Right kidney (tissue), 9 donors: ENCODE data around the gene MEGF11.

Experiments used
- DNase-seq: peaks from one replicate; pipeline ENCODE4 v3.0.0-alpha.2; 2016
- long read RNA-seq, 8 donors: transcript quantifications; one replicate each; lab custom pipeline, GENCODE V29; 2026

The MEGF11 gene
- long read RNA-seq, donor 1: 0 reads
- long read RNA-seq, donor 2: 0 reads
- long read RNA-seq, donor 3: 0 reads
- long read RNA-seq, donor 4: 0 reads
- long read RNA-seq, donor 5: 0 reads
- long read RNA-seq, donor 6: 0 reads
- long read RNA-seq, donor 7: 0 reads
- long read RNA-seq, donor 8: 0 reads

DNA sequence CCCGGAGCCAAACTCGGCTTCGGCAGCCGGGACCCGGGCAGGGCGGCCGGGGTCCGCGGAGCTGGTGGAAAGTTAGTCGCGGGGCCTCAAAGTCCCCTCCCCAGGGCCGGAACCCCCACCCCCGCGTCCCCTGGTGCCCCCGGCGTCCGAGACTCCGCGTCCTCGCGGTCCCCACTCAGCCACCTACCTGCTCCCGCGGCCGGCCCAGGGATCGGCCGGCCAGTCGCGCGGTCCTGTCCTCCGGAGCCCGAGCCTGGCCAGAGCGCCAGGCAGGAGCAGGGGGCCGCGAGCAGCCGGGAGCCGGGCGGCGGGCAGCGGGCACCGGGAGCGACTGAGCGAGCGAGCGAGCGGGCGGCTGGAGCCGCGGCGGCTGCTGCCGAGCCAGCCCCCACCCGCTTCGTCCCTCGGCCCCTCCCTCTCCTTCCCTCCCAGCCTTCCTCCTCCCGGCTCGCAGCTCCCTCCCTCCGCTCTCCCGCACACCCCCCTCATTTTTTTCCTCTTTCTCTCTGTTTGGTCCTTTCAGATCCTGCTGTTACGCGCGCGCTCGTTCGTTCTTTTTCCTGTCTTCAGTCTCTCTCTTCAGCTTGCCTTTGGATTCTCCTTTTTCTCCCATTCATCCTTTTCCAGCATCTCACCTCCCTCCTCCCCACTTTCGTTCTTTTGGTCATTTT is at the start of gene MEGF11:
Gene MEGF11, minus strand, starts transcription at position 333 of the 671 bp plus-strand sequence. CDS start 125,347 bp downstream, outside the sequence.
- DNase-seq: peak; percentile 54

DNA sequence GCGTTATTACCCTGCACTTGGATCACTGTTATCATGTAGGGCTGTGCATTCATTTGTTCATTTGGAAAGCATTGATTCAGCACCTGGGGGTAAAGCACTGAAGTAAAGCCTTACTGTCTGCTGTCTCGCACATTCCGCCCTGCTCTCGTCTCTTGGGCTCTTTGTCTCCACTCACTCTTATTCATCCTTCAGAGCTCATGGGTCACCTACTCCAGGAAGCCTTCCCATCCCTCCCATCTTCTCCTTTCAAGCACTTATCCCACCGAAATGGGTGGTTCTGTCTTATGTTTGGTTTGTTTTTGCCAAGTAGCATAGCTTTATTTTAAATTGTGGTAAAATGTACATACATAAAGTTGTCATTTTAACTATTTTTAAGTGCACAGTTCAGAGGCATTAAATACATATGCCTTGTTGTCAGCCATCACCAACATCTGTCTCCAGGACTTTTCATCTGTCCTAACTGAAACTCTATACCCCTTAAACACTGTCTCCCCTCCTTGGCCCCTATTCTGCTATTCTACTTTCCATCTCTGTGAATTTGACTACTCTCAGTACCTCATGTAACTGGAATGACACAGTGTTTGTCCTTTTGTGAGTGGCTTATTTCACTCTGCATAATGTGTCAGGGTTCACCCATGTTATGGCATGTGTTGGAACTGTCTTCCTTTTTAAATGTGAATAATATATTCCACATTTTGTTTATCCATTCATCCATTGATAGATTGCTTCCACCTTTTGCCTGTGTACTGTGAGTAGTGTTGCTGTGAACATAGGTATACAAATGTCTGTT is 49.1 kb upstream of the MEGF11 start:
- DNase-seq: no peak

DNA sequence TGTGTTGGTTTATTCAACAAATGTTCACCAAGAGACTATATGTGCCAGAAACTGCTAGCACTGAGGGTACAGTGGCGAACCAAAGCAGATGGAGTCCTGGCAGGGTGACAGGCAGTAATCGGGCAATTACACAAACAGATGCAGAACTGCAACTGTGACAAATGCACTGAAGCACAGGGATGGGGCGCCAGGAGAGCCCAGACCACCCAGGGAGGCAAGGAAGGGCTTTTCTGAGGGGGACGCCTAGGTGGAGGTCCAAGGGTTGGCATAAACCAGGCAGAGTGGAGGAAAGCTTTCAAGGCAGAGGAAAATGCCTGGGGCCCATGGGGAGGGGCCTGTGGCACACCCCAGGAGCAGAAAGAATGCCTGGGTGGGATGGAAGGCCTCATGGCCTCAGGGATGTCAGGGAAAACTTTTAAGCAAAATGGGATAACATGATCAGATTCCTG is 45.3 kb upstream of the MEGF11 start:
- DNase-seq: no peak

DNA sequence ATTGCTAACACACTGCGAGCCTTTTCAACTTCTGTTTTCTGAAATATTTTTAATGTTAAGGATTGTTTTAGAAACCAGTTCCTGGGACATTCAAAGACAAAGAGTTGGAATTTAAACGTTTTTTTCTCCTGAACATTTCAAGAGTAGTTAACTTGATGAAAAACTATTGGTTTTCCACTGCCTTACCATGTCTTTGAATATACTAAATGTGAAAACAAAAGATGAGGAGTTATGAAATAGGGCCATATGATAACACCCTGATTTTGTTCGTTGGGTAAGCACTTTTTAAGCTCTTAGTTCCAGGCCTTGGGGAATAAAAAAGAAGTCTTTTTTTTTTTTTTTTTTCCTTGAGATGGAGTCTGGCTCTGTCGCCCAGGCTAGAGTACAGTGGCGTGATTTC is 42.6 kb upstream of the MEGF11 start:
- DNase-seq: no peak

DNA sequence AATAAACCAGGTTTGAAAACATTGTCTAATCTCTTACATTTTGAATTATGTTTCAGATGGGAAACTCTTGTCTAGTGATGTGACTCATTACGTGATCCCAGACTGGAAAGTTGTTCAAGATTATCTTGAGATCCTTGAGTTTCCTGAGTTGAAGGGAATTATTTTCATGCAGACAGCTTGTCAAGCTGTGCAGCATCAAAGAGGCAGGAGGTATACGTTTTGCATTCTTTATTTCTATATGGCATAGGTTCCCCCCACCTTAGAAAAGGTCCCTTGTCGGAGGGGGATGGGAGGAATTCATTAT is 41.3 kb upstream of the MEGF11 start:
- DNase-seq: no peak

DNA sequence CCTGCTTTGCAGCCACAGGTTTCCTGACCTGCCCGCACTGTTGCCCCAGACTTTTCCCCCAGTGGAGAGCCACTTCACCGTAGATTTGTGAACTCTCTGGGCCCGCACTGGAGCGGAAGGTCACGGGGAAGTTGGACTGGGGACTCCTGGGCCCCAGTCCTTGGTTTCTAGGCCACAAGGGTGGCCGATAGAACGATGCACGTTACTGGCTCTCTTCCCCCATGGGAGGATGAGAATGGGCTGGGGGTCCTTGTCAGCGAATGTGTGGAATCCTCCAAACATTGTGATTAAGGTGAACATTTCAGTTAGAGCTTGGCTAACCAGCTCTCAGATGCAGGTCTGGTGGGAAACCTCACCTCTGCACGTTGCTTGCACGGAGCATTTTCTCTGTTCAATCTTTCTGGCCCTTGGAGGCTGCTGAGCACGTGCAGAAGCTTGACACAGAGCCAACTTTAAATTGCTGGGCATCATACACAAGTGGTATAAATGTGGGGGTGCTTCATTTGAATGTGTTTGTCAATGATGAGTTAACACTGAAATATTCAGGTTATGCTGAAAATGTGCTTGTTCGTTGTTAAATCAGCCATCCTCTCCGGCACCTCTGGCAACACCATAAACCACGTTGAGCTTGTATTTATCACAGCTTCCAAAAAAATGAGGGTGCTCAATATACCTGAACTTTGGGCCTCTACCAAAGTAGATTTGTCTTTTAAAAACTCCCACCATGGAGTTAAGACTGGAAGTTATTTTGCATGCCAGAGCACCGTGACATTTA is 40.8 kb upstream of the MEGF11 start:
- no peak for DNase-seq

DNA sequence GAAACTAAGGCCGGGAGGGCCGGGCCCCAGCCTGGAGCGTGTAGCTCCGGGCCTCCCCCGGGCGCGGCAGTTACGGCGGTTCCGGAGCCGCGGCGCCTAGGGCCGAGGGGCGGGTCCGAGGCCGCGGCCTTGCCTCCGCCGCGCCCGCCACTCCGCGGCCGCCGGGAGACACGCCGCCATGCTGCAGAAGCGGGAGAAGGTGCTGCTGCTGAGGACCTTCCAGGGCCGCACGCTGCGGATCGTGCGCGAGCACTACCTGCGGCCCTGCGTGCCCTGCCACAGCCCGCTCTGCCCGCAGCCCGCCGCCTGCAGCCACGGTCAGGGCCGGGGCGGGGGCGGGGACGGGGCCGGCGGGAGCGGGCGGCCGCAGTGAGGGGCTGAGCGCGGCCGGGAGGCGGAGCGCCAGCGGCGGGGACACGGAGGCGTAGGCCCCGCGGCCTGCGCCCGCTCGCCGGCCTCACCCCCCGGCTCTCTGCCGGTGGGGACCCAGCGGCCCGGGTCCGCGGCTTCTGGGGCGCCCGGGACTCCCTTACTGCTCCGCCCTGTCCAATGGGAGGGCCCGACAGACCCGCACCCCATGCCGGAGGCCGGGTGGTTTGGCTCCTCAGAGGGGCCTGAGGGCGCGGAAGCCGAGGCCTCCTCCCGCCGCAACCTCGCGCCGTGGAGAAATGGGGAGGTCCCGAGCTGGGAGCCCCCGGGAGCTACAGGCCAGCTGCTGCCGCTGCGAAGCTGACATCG is 40.0 kb upstream of the MEGF11 start, which contains the start of gene DIS3L:
Gene DIS3L, plus strand, starts transcription at position 150 of the 738 bp plus-strand sequence. Its CDS starts 29 bp downstream, at position 179.
- DNase-seq: peak; percentile 91

DNA sequence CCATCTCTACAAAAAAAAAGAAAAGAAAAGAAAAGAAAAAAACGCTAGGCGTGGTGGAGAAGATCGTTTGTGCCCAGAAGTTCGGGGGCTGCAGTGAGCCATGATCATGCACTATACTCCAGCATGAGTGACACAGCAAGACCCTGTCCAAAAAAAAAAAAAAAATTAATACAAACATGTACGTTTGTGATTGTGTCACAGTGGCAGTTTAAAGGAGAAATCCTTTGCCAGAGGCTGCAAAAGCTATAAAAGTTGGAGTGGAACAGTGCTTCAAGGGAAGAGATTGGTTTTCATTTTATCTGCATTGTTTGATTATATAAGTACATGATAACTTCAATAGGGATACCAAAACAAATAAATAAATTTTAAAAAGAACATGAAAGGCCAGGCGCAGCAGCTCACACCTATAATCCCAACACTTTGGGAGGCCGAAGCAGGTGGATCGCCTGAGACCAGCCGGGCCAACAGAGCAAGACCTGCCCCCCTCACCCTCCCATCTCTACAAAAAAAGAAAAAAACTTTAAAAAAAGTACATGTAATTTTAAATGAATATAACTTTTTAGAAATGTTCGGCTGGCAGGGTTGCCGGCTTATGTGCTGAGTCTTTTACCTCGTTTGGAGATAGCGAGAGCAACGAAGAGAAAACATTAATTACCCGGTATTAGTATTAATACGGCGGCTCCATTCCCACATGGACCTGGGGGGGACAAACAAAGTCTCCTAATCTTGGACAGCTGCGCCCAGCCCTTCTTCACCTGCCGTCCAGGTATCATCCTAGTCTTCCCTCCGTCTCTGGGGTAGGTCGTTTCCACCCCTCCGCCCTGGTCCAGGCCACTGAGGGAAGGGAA is 39.2 kb upstream of the MEGF11 start:
- DNase-seq: no peak

DNA sequence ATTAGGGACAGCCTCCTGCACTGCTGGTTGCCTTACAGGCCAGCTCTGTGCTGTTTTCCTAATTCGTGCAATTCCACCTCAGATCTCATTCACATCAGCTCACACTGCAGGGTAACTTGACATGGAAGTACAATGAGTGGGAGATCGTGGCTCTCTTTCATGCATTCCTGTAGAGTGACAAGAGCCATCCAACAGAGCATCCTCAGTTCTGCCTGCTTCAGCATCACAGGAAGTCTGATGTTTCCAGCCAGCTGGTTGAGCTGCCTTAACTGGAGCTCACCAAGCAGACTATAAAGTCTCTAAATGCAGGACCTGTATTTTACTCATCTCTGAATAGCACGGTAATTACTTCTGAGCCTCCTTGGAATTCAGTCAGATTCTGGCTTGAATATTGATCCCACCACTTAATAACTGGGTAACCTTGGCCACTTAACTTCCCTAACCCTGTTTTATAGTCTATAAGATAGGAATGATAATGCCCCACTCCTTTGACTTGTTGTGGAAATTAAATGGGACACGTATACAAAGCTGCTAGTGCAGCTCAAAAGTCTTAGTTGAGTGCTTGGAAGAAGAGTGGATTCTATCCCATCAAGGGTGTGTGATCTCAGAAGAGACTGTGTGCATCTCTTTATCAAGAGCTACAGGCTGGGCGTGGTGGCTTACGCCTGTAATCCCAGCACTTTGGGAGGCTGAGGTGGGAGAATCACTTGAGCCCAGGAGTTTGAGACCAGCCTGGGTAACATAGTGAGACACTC is 38.4 kb upstream of the MEGF11 start:
- no peak for DNase-seq

DNA sequence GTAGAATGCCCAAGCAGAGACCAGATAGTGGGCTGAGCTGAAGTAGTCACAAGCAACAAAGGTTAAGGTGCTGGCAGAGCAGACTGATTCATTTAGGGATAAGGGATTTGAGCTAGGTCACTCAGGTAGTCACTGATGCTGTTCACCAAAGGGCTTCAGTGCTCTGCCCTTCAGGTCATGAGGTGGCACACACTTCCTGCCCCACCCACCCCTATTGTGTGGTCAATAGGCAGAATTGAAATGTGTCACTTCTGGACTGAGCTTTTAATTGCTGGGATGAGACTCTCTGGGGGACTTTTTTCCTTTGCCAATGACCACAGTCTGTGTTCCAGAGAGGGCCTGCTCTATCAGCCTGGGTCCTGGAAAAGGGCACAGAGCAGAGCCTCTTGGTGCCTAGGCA is 37.0 kb upstream of the MEGF11 start:
- no peak for DNase-seq

DNA sequence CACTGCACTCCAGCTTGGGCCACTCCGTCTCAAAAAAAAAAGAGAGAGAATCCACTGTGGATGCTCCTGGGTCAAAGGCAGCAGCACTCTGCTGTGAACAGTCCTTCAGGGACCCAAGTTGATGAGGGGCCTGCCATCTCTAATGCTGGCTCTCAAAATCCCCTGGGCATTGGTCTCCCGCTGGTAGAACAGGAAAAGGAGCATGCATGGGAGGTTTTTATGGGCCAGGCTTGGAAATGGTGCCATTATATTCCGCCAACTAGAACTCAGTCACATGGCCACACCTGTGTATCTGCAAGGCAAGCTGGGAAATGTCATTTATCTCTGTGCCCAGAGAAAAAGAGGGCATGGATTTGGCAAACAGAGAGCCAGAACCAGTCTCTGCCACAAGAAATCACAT is 36.5 kb upstream of the MEGF11 start:
- DNase-seq: no peak

DNA sequence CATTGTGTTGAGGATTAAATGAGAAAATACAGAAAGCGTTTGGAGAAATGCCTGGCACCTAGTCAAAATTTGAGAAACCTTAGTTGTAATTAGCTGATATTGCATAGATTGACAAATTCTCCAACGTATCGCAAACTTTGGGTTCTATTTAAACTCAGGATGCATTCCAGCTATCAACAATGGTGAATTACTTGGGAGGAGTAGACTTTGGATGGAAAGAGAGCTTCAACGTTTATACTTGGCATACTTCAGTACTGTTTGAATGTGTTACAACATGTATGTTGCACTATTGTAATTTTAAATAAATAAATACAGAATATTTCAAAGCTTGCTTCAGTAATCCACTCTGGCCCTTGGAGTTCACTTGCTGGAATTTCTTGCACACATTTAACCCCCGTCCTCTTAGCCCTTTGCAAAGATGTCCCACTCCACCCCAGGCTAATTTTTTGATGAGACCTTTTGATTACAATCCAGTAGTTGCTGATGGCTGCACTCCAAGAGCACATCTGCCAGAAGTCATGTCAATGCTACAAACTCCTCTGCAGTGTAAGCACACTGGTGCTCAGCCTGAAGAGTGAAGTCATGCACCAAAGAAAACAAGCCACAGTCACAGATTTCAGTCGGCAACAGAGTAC is 35.1 kb upstream of the MEGF11 start:
- DNase-seq: no peak

DNA sequence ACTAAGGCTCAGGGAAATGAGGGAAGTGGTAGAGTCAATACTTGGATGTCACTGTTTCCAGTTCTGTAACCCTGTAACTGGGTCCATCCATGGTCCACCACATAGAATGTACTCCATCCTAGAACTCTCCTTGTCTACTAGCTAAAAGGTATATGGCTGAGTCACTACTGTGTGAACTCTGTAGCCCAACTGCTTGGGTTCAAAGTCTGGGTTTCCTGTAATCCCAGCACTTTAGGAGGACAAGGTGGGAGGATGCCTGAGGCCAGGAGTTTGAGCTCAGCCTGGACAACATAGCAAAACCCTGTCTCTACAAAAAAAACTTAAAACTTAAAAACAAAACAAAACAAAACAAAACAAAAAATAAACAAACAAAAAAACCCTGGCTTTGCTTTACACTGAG is 34.5 kb upstream of the MEGF11 start:
- no peak for DNase-seq

DNA sequence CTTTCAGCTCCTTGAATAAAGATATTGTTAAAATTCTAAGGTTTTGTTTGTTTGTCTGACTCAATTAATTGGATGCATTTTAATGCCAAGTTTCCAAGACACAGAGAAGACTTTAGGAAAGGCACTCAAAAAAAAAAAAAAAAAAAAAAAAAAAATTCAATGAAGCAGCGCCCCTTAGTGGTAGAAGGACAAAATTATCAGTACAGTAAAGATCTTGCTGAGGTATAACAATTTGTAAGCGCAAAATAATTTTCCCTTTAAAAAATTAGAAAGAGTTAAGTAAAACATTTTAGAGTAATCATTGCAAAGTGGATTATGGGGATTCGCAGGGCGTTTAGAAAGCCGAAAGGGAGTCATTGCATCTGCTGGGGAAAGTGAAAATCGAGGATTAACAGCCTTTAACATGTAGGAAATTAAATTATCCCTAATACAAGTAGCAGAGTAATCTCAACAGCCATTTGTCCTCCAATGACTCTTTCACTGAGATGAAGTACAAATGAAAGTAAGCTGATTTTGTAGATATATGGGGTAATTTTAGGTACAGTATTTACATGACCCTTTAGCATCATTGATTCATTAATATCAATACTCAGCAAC is 34.0 kb upstream of the MEGF11 start:
- peak; percentile 36 for DNase-seq

DNA sequence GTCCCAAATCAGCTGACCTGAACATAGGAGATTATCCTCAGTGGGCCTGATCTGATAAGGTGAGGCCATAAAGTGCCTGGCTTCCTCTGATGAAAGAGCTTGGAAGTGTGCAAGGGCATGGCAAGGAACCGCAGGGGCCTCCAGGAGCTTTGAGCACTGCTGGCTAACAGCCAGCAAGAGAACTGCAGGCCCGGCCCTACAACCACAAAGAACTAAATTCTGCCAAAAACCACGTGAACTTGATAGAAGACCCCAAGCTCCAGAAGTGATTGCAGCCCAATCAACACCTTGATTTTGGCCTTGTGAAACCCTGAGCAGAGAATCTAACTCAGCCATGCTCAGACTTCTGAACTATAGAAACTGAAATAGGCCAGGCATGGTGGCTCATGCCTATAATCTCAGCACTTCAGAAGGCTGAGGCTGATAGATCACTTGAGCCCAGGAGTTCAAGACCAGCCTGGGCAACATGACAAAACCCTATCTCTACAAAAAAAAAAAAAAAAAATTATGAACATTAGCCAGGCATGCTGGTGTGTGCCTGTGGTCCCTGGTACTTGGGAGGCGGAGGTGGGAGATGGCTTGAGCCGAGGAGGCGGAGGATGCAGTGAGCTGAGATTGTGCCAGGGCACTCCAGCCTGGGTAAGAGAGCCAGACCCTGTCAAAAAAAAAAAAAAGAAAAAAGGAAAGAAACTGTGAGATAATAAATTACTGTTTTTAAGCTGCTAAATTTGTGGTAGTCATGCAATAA is 32.2 kb upstream of the MEGF11 start:
- no peak for DNase-seq

DNA sequence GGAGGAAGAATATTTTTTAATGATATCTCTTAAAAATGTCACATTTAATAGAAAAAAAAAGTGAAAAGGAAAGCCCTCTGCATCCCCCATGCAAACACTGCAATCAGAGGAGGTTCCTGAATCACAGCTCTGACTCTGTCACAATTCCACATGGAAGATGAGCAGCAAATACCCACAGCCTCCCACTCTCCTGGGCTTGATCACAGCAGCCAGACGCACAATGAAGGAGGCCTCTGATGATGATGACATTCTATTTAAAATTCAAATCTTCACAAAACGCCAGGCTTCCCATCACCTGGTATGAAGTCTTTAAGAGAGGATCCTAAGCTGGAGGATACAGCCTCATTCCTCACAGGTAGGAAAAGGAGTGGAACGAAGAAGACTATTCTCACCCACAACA is 30.7 kb upstream of the MEGF11 start:
- no peak for DNase-seq

DNA sequence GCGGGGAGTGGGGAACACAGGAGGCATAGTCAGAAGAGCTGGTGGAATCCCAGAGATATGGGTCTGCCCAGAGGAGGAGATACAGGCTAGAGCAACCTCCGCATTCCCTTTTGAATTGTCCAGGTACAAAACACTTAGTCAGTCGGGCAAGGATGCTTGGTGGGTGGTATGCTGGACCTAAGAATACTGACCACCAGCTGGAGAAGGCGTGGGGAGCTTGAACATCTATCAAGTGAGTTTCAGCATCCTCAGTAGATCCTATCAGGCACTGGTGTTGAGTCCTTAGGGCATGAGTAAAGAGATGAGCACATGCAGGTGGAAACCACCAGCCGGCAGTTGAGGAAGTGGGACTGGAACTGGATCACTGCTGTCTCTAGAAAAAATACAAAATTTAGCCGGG is 25.1 kb upstream of the MEGF11 start:
- no peak for DNase-seq

DNA sequence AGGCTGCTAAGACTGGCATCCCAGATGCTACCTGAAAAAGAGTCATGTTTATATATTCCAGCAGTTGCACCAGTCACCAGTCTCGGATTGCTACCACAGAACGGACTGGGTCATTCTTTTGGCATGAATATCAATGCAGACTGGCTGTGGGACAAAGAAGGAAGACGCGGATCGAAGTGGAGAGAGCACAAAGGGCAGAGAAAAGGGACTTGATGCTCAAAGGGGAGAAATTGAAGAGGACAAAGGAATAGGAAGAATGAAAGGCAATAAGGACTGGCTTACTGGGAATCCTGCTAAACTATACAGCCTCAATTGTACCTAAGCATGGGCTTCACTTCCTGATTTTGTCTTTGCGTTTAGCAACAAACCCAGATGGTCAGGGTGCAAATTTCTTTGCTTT is 24.5 kb upstream of the MEGF11 start:
- DNase-seq: no peak

DNA sequence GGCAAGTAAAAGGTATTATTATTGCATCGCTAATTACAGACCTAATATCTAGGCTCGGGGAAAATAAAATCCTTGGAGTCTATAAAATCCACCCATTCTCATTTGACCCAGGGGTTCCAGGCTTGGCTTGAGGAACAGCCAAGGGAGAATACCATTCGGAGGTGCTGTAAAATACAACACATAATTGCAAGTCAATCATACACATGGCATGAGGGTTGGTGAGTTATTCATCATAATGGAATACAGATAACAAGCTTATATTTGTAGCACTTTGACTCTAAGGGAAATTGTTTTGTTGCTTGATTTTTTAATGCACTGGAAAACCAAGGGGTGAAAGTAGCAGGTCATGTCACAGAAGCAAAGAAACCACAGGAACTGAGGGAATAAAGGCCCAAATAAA is 23.0 kb upstream of the MEGF11 start:
- DNase-seq: no peak
